IPS DF 19.7 (cell line): ENCODE results near the gene NELFCD.

Source experiments
- DNase-seq: peaks from one replicate; pipeline ENCODE4 v3.0.0-alpha.2; 2013; ENCODE audit warnings: low read depth, low spot score

The NELFCD gene

DNA sequence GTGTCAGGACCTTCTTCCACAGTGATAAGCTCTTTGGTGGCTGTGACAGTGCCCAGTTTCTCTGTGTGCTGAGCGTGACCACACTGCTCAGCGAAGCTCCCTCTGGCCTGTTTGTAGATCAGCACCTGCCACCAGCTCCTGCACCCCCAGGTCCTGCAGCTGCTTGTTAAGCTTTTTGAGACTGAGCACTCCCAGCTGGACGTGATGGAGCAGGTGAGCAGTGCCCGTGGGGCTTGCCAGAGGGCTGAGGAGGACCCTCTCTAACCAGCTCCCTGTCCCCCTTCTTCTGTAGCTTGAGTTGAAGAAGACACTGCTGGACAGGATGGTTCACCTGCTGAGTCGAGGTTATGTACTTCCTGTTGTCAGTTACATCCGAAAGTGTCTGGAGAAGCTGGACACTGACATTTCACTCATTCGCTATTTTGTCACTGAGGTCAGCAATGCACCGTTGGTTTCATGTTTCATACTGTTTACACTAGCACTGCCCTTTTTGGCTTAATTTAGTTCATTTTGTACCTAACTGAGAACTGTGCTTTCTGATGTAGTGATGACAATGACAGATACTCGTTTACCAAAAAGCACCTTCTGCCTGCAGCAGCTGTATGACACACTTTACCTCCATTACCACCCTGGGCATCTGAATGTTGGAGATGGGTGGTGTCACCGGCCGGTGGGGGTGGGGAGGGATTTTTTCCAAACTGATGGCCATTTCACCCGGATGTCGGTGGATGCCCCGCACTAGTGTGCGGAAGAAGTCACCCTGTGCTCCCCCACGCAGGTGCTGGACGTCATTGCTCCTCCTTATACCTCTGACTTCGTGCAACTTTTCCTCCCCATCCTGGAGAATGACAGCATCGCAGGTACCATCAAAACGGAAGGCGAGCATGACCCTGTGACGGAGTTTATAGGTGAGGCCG, 12.5 kb downstream of the NELFCD start:
- no peak for DNase-seq

- no peak for DNase-seq
Observed at GRCh38 chr20:58994390-58995159, 13.5 kb downstream of the NELFCD start.

GRCh38 chr20:58995461-58996225, 14.6 kb downstream of the NELFCD start:
- DNase-seq: no peak

DNA sequence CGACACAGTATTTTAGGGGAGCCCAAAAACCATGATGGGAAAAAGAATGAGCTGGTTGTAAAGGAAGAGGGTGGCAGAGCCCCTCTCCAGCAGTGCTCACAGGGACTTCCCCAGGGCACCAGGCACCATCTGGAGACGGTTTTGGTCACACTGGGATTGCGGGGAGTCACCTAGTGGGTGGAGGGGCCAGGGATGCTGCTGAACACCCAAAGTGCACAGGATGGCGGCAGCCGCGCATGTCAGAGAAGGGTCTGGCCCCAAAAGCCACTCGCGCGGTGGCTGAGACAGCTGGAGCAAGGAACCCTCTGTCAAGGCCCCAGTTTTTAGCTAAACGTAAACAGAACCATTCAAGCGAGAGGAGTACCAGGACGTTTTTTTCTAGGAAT, 15.2 kb downstream of the NELFCD start:
- no peak for DNase-seq

DNA sequence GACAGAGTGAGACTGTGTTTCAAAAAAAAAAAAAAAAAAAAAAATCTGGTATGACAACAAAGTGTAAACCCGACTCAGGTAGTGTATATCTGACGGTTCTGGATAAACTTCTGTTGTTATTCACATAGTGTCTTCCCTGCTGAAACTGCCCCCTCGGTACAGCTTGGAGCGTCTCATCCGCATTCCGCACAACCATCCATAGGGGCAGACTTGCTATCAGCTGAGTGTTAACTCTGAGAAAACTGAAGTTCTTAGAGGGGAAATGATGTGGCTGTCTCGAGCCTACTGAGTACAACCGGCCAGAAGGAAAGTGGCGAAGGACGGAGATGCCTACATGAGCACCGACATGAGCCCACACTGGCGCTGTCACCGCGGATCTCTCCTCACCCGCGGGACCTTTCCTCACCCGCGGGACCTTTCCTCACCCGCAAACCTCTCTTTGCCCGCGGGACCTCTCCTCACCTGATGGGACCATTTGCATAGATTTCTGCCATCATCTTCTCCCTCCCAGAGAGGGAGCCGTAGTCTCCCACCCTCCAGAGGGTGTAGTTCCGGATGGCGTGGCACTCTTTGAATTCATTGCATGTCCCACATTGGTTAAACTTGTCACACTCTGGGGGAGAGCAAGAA, 16.2 kb downstream of the NELFCD start:
- DNase-seq: no peak

GRCh38 chr20:58998656-58999055, 17.6 kb downstream of the NELFCD start:
- DNase-seq: no peak

DNA sequence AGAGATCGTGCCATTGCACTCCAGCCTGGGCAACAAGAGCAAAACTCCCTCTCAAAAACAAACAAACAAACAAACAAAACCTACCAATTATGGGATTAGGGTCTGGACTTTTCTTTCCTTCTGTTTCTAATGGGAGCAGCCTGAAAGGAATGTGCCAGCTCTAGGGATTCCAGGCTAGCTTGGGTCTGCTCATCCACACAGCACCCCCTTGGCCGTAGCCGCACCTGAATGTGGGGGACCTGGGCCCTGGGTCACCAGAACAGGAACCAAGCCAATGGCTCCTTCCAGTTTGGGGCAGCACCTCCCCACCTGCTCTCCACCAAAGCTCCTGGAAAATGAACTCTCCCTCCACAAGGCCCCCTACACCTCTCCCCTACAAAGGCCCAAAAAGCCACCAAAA, 19.3 kb downstream of the NELFCD start:
- DNase-seq: no peak

- DNase-seq: no peak
Observed at GRCh38 chr20:59001068-59001448, 20.0 kb downstream of the NELFCD start.

DNA sequence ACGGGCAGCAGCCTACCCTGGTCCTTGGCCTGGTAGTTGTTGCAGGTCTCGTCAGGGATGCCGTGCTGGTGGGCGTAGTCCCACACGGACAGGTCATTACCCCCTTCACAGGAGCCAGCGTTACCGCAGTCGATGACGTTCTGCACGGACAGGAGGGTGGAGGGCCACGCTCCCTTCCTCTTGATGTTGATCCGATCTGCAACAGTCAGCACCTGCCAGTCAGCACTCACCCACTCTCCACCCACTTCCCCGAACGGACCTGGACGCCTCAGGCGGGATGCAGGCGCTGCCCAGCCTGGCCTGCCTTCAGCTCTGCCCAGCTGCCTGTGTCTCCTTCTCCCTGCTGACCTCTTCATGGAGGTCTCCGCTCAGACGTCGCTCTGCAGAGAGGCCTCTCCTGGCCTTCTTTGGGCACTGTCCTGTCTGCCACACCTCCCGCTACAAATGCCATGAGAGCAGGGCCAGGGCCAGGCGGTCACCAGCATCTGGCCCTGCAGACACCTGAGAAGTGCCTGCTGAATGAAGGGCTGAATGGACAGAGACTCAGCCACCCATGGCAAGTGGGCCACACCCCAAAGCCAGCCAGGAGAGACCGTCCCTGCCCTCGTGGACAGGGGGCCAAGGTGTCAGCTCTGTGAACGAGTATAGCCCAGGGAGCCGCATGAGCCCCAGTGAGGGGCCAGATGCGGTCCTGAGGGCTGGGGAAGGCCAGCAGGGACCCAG, 20.6 kb downstream of the NELFCD start:
- no peak for DNase-seq

DNA sequence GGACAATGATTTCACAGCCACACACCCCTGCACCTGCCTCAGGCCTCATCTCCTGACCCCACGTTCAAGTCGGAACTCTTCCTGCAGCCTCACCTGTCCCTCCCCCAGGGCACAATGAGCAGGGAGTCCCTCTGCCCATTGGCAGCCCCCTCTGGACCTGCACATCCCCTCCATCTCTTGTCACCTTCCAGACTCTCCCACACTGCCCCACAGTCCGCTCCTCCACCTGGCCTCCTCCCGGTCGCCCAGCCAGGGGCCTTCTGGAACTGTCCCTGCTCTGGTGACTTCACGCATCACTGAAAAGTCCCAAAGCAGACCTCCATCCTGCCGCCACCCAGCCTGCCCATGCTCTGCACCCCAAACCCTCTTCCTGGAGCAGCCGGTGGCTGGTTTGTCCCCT, 21.3 kb downstream of the NELFCD start:
- DNase-seq: no peak

- no peak for DNase-seq
Observed at GRCh38 chr20:59002874-59003399, 21.9 kb downstream of the NELFCD start.

DNA sequence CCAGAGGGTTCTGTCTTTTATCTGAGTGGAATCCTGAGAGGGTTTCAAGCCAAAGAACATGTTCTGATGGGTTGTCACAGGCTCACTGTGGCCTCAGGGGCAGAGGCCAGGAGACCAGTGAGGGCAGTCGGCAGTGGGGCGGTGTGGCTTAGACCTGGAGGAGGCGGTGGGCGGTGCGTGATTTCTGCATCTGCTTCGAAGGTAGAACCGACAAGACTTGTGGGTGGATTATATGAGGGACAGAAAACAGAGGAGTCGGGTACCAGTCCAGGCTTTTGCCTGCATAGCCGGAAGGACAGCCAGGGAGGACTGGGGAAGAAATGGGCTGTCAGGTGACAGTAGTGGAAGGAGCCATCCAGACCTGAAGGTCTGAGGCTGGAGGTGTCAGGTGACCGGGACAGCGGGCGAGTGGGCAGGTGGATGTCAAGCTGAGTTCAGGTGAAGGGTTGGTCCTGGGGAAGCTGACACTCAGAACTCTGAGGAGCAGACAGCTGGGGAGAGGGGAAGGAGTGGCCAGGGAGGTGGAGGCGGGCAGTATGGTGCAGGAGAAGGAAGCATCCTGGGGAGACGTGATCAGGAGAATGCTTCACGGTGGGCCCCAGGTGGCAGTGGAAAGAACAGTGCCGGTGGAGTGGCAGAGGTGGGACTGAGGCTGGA, 22.9 kb downstream of the NELFCD start:
- no peak for DNase-seq

DNA sequence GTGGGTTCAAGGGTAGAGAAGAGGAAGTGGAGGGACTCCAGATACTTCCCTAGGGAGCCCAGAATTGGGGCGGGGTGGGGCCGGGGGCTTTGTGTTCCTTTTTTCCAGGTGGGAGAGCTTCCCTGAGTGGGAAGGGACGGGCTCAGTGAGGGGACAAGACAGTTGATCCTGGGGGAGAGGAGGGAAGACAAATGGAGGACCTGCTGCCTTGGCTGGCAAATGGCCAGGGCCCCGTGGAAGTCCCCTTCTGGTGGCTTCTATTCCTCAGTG, 23.4 kb downstream of the NELFCD start:
- DNase-seq: no peak

DNA sequence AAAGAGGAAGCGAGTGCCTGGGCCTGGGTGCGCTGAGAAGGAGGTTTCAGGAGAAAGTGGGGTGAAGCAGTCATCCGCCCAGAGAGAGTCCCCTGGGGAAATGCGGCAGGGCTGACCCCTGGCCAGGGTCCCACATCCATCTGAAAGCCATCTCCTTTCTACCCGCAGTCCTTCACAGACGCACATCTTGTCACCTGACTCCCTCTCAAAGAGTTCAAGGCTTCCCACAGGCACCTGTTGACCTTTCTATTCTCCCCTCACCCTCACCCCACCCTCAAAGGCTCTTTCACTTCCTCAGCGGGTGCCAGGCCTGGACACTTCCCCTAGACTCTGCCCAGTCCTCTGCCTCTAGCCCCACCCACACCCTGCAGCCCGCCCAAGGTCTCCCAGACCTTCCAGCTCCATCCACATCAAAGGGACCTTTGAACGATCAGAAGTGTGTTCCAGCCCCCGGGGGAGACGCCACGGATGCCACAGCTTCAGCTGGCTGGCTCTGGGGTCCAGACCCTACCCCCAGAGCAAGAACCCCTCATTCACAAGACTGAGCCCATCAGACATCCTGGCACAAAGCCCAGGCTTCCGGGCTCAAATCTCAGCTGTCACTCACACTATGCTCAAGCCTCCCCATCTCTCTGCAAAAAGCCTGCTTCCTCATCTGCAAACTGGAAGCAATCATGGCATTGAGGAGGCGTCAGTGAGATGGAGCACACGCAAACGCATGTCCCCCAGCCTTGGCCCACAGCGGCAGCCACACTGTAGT, 23.9 kb downstream of the NELFCD start:
- DNase-seq: no peak

DNA sequence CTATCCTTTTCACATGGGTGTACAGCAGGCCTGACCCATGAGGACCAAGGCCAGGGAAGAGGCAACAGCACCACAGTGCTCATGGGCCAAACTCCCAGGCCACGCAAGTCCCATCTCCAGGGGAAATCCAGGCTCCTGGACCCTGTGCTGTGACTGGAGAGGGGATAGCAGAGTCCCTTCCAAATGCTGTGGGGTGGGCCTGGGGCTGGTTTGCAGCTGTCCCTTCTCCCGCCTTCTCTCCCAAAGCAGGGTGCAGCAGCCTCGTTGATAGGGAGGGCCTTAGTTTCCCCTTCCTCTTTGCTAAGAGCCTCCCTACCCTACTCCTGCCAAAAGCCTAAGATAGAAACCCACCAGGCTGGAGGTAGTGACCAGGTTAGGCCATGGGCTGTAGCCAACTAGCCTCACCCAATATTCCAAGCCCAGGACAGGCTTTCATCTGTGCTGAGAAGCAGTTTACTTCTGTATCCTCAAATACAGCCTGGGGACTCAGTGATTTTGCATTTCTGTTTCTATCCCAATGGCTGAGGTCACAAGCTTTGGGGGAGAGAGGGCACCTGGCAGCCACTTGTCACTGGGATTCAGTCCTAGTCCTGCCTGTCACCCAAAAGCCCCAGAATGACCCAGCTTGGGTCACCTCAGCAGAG, 24.6 kb downstream of the NELFCD start:
- no peak for DNase-seq

DNA sequence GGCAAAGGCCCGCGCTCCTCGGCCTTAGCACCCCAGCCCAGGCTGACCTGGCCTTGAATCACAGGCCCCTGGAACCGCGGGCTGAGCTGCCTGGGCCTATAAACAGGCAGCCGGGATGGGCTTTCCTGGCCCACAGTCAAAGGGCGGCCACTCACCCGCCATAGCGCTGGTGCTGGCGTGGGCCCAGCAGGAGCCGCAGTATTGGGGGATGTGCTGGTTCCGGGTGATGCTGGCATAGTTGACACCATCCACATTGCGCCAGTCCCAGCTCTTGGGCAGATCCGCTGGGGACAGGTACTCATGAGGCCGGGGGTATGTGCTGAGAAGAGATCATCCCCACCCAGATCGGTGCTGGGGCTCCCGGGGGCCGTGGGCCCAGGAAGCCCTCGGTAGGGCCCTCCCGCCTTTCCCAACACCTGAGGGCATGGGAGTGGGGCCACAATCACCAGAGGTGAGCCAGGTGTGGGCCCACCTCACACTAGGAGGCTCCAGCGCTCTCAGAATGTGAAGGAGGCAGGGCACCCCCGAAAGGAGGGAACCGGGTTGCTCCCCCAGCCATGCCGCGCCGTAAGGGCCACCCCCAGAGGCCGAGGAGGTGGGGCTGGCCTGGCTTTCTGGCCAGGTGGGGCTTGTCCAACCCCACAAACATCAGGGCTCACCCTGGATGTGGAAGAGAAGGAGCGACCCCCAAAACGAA, 25.3 kb downstream of the NELFCD start:
- no peak for DNase-seq

DNA sequence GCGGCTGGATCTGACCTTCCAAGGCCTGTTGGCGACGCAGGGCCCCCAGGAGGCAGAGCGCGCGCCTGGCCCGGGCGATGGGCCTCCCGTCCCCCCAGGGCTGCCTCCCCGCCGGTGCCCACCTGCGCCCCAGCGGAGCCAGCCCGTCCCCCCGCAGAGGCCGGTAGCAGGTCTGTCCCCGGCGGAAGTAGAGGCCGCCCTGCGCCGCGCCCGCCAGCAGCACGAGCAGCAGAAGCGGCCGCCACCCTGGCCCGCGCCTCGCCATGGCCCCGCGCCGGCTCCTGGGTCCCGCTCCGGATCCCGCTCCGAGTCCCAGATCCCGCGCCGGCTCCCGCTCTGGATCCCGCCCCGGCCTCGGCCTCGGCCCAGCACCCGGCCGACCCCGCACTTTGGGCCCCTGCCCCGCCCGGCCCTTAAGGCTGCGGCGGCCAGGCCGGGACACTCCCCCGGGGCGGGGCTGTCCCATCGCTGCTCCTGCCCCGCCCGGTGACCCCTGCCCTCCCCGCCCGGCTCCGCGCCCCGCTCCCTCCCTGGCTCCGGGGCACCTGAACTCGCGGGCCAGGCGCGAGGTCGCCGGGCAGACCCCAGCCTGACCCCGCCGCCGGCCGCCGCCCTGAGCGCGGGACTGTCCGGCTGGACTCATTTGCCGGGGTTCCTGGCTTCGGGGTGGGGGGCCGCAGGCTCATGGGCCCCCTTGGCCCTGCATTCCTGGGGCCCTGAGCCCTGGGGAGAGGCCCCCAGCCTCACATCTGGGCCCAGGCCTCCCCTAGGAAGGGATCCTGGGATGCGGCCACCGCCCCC, 26.0 kb downstream of the NELFCD start, which contains the start of gene CTSZ:
Gene CTSZ, minus strand, starts transcription at position 391 of the 801 bp plus-strand sequence. Its CDS starts 126 bp downstream, at position 265.
- DNase-seq: no peak
